HUES48 (cell line): ENCODE results near the gene AFDN.
A peak's percentile ranks its signal among the peaks of the same experiment; 100 is the strongest.

Source experiments
- H3K27ac ChIP-seq: one replicate; pipeline ENCODE4 v1.7.0; 2013; ENCODE audit warnings: low read depth, low read length, inconsistent platforms
- H3K27me3 ChIP-seq: 2 replicates; pipeline ENCODE4 v1.6.1; 2013; ENCODE audit warnings: mild to moderate bottlenecking, low read length; ENCODE audit not compliant: control insufficient read depth, insufficient read depth
- H3K36me3 ChIP-seq: 2 replicates; pipeline ENCODE4 v1.6.1; 2013; ENCODE audit warnings: low read length; ENCODE audit not compliant: control insufficient read depth, insufficient read depth
- H3K4me1 ChIP-seq: 2 replicates; pipeline ENCODE4 v1.6.1; 2013; ENCODE audit warnings: mild to moderate bottlenecking, low read length; ENCODE audit not compliant: control insufficient read depth, insufficient read depth
- H3K4me3 ChIP-seq: 2 replicates; pipeline ENCODE4 v1.5.1; 2013; ENCODE audit warnings: mild to moderate bottlenecking, low read depth, low read length
- H3K9ac ChIP-seq: 2 replicates; pipeline ENCODE4 v1.6.1; 2013; ENCODE audit warnings: mild to moderate bottlenecking, low read depth, low read length, moderate library complexity
- H3K9me3 ChIP-seq: 2 replicates; pipeline ENCODE4 v1.6.1; 2013; ENCODE audit warnings: low read length; ENCODE audit not compliant: control insufficient read depth, insufficient read depth

AFDN gene

DNA sequence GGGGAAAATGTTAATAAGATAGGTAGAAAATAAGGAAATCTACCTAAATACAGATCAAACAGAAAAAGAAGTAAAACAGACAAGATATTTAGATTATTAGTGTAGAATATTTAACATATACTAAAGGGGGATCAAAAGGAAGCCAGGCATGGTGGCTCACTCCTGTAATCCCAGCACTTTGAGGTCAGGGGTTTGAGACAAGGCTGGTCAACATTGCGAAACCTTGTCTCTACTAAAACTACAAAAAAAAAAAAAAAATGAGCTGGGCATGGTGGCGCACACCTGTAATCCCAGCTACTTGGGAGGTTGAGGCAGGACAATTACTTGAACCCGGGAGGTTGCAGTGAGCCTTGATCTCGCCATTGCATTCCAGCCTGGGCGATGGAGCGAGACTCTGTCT lies 55.5 kb downstream of the AFDN start:
- Histone ChIP-seq H3K9ac (no peak overlapping the region), H3K4me1 (peaks cover 27% of the 10 kb centered on the region), H3K27ac (no peak overlapping the region), H3K36me3 (peaks cover 81% of the 10 kb centered on the region), H3K27me3 (no peaks in the 10 kb centered on the region), H3K4me3 (no peak overlapping the region), H3K9me3 (no peaks in the 10 kb centered on the region)

DNA sequence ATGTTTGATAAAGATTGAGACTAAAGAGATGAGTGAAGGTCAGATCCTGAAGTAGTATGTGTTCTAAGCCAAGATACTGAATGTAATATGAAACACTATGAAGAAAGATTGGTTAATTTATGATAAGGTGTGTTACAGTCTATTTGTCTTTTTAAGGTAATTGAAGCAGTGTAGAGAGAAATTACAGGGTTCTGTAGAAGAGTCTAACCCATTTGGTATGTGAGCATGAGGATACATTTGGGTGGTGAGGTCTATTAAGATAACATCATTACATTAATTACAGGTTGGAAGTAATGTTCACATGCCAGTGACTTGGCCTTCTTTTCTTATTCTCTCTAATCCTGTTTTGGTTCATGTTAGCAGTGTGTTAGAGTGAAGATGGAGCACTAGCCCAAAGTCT lies 61.4 kb downstream of the AFDN start:
- peaks cover 21% of the 10 kb centered on the region for H3K4me1 ChIP-seq
- no peak overlapping the region for H3K9ac ChIP-seq
- no peak overlapping the region for H3K27ac ChIP-seq
- H3K36me3 ChIP-seq = peaks cover 74% of the 10 kb centered on the region
- no peak overlapping the region for H3K4me3 ChIP-seq
- H3K9me3 ChIP-seq = no peaks in the 10 kb centered on the region
- H3K27me3 ChIP-seq = no peaks in the 10 kb centered on the region

DNA sequence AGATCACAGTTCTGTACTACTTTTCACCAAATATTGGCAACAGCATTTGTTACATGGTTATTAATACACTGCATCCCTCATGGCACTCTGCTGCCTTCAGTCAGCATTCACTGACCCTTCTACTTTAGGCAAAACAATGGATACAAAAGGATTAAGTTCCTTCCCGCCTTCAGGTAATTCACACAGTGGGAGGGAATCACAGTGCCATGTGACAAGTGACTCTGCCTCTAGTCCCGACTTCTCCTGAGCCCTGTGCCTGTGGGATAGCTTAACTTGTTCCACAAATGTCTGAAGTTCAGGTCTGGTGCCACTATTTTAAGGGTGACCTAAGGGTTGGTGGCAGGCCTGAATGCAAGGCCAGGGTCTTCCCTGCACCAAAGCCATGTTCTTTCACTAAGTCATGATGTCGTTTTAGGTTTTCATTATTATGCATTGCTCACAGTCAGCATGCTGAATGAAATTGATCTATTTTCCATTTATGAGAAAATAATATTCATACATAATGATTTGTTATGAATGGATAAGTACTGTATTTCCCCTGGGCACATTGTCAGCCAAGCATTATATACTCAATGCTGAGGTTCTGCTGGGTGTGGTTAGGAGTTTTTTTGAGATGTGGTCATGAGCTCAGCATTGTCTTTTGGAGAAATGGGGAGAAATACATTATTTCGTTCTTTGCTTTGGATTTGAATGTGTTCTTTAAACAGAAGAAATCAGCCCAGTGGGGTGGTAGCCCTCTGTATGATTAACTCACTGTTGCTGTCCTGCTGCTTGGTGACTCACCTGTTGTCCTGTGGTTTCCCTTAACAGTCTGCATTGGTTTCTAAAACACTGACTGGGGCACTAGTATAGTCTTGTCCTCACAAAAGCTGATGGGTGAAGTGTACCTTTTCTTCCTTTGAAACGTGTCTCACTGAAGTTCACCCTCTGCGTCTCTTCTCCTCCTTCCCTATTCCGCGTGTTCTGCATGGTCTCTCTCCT lies 66.4 kb downstream of the AFDN start:
- Histone ChIP-seq H3K4me3 (no peak overlapping the region; the same call in 1 of the 2 replicates), H3K9me3 (no peaks in the 10 kb centered on the region), H3K36me3 (peaks cover 69% of the 10 kb centered on the region), H3K27ac (peak overlapping the region; percentile 97), H3K9ac (peak overlapping the region; percentile 7; the same call in 1 of the 2 replicates), H3K4me1 (peaks cover 32% of the 10 kb centered on the region), H3K27me3 (no peaks in the 10 kb centered on the region)

DNA sequence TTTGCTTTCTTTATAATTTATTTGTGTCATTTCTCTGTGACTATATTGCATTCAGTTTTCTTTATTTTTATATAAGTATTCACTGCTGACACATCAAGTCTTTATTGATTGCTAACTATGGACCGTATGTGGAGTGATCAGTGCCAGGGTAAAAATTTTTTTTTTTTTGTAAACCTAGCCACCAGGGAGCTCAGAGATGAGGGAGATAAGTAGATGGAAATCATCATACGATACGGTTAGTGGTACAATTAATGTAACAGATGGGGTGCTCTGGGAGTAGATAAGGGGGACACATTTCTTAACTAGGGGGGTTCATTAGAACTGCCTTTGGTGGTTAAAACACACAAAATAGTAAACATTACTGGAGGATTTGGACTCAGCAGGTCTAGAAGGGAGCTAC lies 68.3 kb downstream of the AFDN start:
- Histone ChIP-seq H3K9me3 (no peaks in the 10 kb centered on the region), H3K36me3 (peaks cover 68% of the 10 kb centered on the region), H3K27ac (no peak overlapping the region), H3K4me1 (peaks cover 32% of the 10 kb centered on the region), H3K4me3 (no peak overlapping the region), H3K27me3 (no peaks in the 10 kb centered on the region), H3K9ac (no peak overlapping the region)

DNA sequence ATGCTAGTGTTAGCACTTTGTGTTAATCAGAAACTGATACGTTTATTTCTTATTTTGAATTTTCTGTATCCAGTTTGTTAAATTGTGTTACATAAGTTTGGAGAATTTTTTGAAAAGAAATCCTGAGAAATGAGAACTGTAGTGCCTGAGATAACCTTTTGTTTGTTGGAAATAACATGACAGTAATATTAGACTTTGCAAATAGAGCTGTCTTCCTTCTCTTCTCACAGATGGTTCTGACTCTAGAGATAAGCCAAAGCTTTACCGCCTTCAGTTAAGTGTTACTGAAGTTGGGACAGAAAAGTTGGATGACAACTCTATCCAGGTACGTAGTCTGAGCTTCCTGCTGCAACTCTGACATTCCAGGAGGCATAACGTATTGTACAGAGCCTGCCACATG lies 69.9 kb downstream of the AFDN start:
- no peaks in the 10 kb centered on the region for H3K27me3 ChIP-seq
- H3K27ac ChIP-seq = no peak overlapping the region
- H3K9ac ChIP-seq = no peak overlapping the region
- H3K9me3 ChIP-seq = no peaks in the 10 kb centered on the region
- H3K4me3 ChIP-seq = no peak overlapping the region
- peaks cover 25% of the 10 kb centered on the region for H3K4me1 ChIP-seq
- peaks cover 68% of the 10 kb centered on the region for H3K36me3 ChIP-seq

DNA sequence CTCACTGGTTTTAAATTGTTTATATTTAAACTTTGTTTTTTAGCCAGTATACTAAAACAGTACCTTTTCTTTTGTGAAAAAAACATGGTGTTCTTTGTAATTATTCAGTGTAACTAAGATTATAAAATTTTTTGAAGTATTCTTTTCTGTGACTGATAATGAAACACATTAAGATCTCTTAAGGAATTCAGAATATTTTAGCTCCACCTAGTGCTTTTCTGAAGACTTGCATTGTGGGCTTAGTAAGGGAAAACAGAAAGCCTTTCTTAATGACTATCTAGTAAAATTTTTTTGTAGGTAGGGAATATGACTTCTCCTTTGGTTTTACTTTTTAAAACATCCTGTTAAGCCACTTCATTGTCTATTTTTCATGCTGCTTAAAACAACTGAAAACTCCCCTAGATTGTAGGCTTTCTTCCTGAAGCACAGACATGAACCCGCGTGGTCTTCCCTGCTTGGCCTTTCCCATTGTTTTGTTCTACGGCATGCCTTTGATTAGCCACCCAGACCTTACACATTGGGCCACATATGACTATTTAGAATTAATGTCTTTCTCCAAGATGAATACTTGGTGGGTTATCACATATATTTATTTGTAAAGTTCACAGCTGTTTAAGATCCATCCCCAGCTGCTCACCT lies 72.1 kb downstream of the AFDN start:
- Histone ChIP-seq H3K4me1 (peaks cover 4% of the 10 kb centered on the region), H3K27ac (no peak overlapping the region), H3K27me3 (no peaks in the 10 kb centered on the region), H3K9me3 (no peaks in the 10 kb centered on the region), H3K9ac (no peak overlapping the region), H3K4me3 (no peak overlapping the region), H3K36me3 (peaks cover 84% of the 10 kb centered on the region)

DNA sequence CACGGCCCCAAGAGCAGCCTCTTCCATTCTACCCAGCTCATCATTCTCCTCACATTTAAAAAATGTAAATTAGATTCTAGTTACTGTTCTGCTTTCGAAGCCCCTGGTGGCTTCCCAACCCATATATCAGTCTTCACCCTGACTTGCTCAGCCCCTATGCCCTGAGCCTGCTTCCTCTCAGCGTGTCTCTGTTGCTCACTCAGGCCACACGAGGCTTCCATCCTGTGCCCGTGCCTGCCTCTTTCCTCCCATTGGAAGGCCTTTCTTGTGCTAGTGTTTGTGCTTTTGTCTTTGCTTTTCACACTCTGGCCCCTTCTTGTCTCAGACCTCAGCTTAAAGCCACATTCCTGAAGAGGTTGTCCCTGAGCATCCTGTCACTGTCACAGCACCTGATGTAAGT lies 78.1 kb downstream of the AFDN start:
- Histone ChIP-seq H3K27me3 (no peaks in the 10 kb centered on the region), H3K27ac (no peak overlapping the region), H3K4me3 (no peak overlapping the region), H3K36me3 (peaks cover 92% of the 10 kb centered on the region), H3K4me1 (no peaks in the 10 kb centered on the region), H3K9ac (no peak overlapping the region), H3K9me3 (no peaks in the 10 kb centered on the region)

DNA sequence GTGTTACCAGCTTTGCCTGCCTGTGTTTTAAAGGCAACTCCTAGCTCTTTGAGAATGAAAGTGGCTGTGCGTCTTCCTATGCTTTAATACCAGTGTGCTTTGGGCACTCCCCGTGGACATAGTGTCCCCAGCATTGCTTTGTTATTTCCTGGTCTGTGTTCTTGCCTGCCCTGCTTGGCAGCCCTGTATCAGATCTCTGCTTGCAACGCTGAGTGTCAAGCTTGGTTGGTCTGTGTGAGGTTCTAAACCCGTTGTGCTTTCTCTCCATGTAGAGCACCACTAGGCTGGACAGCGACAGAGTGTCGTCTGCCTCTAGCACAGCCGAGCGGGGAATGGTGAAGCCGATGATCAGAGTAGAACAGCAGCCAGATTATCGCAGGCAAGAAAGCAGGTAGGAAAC lies 80.2 kb downstream of the AFDN start:
- Histone ChIP-seq H3K4me3 (no peak overlapping the region), H3K36me3 (peaks cover 92% of the 10 kb centered on the region), H3K9ac (no peak overlapping the region), H3K27me3 (no peaks in the 10 kb centered on the region), H3K4me1 (no peaks in the 10 kb centered on the region), H3K27ac (peak overlapping the region; percentile 4), H3K9me3 (no peaks in the 10 kb centered on the region)

DNA sequence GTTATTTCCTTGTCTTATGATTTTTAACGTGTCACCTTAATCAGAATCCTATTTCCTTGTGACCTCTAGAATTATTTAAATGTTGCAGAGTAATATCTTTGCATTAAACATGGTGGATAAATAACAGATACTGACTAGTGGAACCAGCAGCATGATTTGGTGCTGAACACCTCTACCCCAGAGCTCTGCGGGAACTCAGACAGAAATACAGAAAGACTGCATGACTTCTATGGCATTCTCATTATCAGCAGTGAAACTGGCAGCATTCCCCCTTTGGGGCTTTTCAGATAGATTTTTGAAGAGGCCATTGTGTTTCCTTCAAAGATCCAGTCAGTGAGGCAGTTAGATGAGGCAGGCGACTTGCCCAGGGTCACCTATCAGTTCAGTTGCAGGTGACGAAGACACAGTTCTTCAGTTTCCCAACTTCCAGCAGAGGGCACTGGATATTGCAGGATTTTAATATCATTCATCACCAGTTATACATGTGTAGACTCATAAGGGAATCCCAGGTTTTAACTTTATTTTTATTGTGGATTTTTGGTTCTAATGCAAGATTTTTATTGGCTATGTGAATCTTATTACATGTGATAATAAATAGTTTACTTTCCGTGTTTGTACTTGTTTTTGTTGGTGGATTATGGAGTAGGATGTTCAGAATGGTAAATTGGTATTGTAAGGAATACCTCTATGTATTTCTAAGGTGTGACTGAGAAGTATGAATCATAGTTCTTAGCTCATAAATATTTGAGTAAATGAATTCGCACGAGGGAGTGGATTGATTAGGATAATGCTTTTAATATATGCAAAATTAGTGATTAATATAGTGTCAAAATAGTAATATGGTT lies 81.3 kb downstream of the AFDN start:
- Histone ChIP-seq H3K4me1 (no peaks in the 10 kb centered on the region), H3K27me3 (no peaks in the 10 kb centered on the region), H3K27ac (no peak overlapping the region), H3K4me3 (no peak overlapping the region), H3K9me3 (no peaks in the 10 kb centered on the region), H3K9ac (no peak overlapping the region), H3K36me3 (peaks cover 92% of the 10 kb centered on the region)

DNA sequence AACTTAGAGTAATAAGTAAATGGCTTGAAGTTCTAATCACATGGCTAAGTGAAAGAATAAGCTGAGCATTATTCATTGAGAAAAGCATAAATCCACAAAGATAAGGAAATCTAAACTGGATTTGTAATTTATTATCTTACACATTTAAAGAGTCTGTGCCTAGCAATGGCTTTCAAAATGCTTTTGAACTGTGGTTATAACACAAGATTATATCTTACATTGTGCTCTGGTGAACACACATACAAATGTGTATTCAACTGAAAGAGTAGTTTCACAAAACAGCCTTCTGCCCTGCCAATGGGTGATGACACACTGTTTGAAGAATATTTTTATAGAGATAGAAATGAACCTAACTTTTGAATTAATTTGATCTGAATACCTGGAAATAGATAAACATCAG lies 83.3 kb downstream of the AFDN start:
- no peak overlapping the region for H3K4me3 ChIP-seq
- no peak overlapping the region for H3K27ac ChIP-seq
- no peak overlapping the region for H3K9ac ChIP-seq
- no peaks in the 10 kb centered on the region for H3K4me1 ChIP-seq
- H3K27me3 ChIP-seq = no peaks in the 10 kb centered on the region
- peaks cover 92% of the 10 kb centered on the region for H3K36me3 ChIP-seq
- no peaks in the 10 kb centered on the region for H3K9me3 ChIP-seq
